ENCODE measurements around the gene KCNMA1. TPM values are rescaled to one million over a fixed set of nuclear protein-coding genes. Genes with fewer than 3 reads are reported as not detected.

The KCNMA1 gene
- total and polyA plus RNA-seq, 5 donors = 1.5 to 6.1 (median 3.3) TPM

DNA sequence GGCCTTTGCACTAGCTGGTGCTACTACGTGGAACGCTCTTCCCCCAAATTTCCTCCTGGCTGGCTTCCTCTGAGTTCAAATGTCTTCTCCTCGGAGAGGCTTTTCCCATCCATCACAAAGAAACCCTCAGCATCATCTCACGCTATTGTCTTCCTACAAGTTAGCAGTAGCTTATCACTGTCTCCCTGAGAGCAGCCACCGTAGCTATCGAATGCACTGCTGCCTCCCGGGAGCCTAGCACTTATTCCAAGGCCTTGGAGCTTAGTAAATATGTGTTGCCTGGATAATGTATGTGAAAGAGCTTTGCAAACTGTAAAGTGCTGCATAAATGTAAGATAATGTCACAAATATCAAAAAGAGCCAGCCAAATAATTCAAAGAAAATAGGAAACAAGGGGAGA lies 124.4 kb downstream of the KCNMA1 start:
- H3K4me1 ChIP-seq (ENCODE audit: control insufficient read depth, insufficient read depth, low read length) = no peaks in the 10 kb centered on the region
- ATAC-seq (no peak), DNase-seq (no peak)
- H3K27me3 ChIP-seq (ENCODE audit: control insufficient read depth, insufficient read depth) = no peaks in the 10 kb centered on the region
- no peak overlapping the region for H3K27ac ChIP-seq (ENCODE audit: low read length)
- 76% methylated on average over 7 of the region's 7 CpGs for WGBS
- H3K9me3 ChIP-seq (ENCODE audit: control insufficient read depth, low read length) = no peaks in the 10 kb centered on the region
- intact Hi-C loops (cut with DNase I) = no loop called here
- H3K4me3 ChIP-seq (ENCODE audit: low read length) = no peak overlapping the region

DNA sequence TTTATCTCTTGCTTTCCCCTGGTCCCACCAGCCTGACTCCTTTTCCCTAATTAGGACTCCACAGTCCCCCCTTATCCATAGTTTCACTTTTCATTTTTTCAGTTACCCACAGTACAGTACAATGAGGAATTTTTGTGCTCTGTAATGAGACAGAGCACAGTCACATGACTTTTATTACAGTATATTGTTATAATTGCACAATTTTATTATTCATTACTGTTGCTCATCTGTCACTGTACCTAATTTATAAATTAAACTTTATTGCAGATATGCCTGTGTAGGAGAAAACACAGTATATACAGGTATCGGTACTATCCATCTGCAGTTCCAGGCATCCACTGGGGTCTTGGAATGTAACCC lies 125.4 kb downstream of the KCNMA1 start:
- intact Hi-C loops (cut with DNase I) = no loop called here
- no peak for DNase-seq
- Histone ChIP-seq H3K27me3 (ENCODE audit: control insufficient read depth, insufficient read depth) (no peaks in the 10 kb centered on the region), H3K4me1 (ENCODE audit: control insufficient read depth, insufficient read depth, low read length) (no peaks in the 10 kb centered on the region), H3K4me3 (ENCODE audit: low read length) (no peak overlapping the region), H3K9me3 (ENCODE audit: control insufficient read depth, low read length) (no peaks in the 10 kb centered on the region), H3K27ac (ENCODE audit: low read length) (no peak overlapping the region)
- 92% methylated on average over 1 of the region's 1 CpG for WGBS
- no peak for ATAC-seq

DNA sequence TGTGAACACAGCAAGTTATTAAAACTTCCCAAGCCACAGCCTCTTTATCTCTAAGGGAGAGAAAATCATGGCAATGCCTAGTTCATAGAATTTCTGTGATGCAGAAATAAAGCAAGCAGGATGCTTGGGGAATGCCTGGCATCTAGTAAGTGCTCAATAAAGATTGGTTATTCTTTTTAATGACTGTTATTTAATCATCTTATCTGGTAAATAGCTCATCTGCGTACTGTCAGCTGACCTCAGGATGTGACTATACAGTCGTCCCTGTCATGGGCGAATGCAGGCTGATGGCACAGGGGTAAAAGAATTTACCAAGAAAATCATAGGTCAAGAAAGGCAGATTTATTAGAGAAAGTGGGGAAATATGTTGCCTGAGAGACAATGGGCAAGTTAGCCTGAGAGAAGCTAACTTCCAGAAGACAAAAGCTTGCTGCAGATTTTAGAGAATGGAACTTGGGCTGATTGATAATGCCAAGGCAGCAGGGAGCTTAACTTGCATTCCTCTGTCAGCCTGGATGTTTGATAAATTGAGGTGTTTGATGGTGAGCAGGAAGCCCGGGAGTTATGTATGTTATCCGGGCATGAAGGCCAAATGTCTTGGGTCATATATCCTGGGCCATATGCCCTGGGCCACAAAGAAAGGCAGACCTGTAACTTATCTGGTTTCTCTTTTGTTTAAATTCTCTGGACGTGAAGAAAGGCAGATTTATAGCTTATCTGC lies 126.0 kb downstream of the KCNMA1 start:
- Histone ChIP-seq H3K9me3 (ENCODE audit: control insufficient read depth, low read length) (no peaks in the 10 kb centered on the region), H3K4me3 (ENCODE audit: low read length) (no peak overlapping the region), H3K27me3 (ENCODE audit: control insufficient read depth, insufficient read depth) (no peaks in the 10 kb centered on the region), H3K4me1 (ENCODE audit: control insufficient read depth, insufficient read depth, low read length) (no peaks in the 10 kb centered on the region), H3K27ac (ENCODE audit: low read length) (no peak overlapping the region)
- DNase-seq (no peak), ATAC-seq (no peak)
- WGBS = 70% methylated on average over 6 of the region's 6 CpGs
- intact Hi-C loops (cut with DNase I) = no loop called here

DNA sequence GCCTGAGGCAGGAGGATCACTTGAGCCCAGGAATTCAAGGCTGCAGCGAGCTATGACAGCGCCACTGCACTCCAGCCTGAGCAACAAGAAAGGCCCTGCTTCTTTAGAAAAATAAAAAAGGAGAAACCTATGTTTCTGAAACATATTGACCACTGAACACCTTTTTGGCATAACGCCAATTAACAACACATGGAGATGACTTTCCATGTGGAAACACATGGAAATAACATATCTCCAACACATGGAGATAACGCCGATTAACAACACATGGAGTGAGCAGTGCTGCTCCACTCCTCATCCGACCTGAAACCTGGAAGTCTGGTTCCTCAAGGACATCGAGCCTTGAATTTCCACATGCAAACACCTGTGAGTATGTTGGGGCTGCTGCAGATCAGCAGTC lies 126.9 kb downstream of the KCNMA1 start:
- intact Hi-C loops (cut with DNase I) = no loop called here
- DNase-seq = no peak
- Histone ChIP-seq H3K27me3 (ENCODE audit: control insufficient read depth, insufficient read depth) (no peaks in the 10 kb centered on the region), H3K4me1 (ENCODE audit: control insufficient read depth, insufficient read depth, low read length) (no peaks in the 10 kb centered on the region), H3K4me3 (ENCODE audit: low read length) (no peak overlapping the region), H3K27ac (ENCODE audit: low read length) (no peak overlapping the region), H3K9me3 (ENCODE audit: control insufficient read depth, low read length) (no peaks in the 10 kb centered on the region)
- WGBS = 85% methylated on average over 7 of the region's 7 CpGs
- ATAC-seq = no peak

DNA sequence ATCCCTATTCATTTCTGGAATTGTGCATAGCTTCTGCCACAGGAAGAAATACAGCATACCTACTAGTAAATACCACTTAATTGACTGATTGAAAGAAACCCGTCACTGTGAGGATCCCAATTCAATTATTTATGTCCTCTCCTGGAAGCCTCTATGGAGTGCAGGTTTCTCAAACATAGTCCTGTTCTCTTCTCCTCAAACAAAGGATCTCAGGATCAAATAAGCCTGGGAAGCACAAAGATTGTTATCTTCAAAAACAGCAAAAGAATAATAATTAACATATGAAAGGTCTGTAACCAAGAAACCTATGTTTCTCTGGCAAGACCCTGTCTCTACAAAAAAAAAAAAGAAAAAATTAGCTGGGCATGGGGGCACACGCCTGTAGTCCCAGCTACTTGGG lies 127.3 kb downstream of the KCNMA1 start:
- H3K9me3 ChIP-seq (ENCODE audit: control insufficient read depth, low read length) = no peaks in the 10 kb centered on the region
- H3K4me1 ChIP-seq (ENCODE audit: control insufficient read depth, insufficient read depth, low read length) = no peaks in the 10 kb centered on the region
- ATAC-seq (no peak), DNase-seq (no peak)
- WGBS = 90% methylated on average over 2 of the region's 2 CpGs
- H3K4me3 ChIP-seq (ENCODE audit: low read length) = no peak overlapping the region
- intact Hi-C loops (cut with DNase I) = no loop called here
- H3K27ac ChIP-seq (ENCODE audit: low read length) = no peak overlapping the region
- H3K27me3 ChIP-seq (ENCODE audit: control insufficient read depth, insufficient read depth) = no peaks in the 10 kb centered on the region

DNA sequence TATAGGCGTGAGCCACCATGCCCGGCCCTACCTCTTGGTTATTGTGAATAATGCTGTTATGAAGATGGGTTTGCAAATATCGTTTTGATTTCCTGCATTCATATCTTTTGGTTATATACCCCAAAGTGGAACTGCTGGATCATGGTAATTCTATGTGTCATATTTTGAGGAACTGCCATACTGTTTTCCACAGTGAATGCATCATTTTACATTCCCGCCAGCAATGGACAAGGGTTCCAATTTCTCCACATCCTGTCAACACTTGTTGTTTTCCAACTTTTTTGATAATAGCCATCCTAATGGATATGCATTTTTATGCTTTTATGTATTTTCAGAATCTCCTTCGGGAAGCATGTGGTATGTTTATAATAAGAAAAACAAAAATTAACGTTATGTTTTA lies 128.2 kb downstream of the KCNMA1 start:
- WGBS = 70% methylated on average over 6 of the region's 6 CpGs
- ATAC-seq = no peak
- no peaks in the 10 kb centered on the region for H3K9me3 ChIP-seq (ENCODE audit: control insufficient read depth, low read length)
- intact Hi-C loops (cut with DNase I) = no loop called here
- no peak overlapping the region for H3K27ac ChIP-seq (ENCODE audit: low read length)
- H3K4me1 ChIP-seq (ENCODE audit: control insufficient read depth, insufficient read depth, low read length) = no peaks in the 10 kb centered on the region
- no peaks in the 10 kb centered on the region for H3K27me3 ChIP-seq (ENCODE audit: control insufficient read depth, insufficient read depth)
- H3K4me3 ChIP-seq (ENCODE audit: low read length) = no peak overlapping the region
- no peak for DNase-seq

DNA sequence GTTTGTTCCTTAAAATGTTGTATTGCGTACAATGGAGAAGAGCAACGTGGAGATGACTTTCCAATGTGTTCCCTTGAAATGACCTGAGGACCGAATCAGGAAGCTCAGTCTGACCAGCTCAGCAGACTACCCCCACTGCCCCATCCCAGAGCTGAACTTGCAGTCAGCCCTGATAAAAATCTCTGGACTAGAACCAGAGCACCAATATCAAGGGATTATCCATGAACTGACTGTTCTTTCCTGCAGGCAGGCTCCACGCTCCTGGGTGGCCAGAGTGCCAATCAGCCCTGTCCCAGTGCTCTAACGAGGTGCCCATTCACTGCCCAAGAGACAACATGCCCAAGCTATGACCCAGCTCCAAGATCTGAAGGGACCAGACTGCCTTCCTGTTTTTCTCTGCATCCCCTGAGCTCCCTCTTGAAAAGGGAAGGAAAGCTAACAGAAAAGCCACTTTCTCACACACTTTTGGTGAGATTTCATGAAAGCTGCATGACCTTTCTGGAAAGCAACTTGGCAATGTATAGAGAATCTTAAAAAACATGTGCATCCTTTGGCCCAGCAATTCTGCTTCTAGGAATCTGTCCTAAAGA lies 130.2 kb downstream of the KCNMA1 start:
- no peak overlapping the region for H3K27ac ChIP-seq (ENCODE audit: low read length)
- WGBS = 45% methylated on average over 5 of the region's 5 CpGs
- DNase-seq (no peak), ATAC-seq (peak in 1 of 2 donors; percentile 40)
- H3K27me3 ChIP-seq (ENCODE audit: control insufficient read depth, insufficient read depth) = no peaks in the 10 kb centered on the region
- H3K4me3 ChIP-seq (ENCODE audit: low read length) = no peak overlapping the region
- intact Hi-C loops (cut with DNase I) = no loop called here
- H3K9me3 ChIP-seq (ENCODE audit: control insufficient read depth, low read length) = no peaks in the 10 kb centered on the region
- no peaks in the 10 kb centered on the region for H3K4me1 ChIP-seq (ENCODE audit: control insufficient read depth, insufficient read depth, low read length)

DNA sequence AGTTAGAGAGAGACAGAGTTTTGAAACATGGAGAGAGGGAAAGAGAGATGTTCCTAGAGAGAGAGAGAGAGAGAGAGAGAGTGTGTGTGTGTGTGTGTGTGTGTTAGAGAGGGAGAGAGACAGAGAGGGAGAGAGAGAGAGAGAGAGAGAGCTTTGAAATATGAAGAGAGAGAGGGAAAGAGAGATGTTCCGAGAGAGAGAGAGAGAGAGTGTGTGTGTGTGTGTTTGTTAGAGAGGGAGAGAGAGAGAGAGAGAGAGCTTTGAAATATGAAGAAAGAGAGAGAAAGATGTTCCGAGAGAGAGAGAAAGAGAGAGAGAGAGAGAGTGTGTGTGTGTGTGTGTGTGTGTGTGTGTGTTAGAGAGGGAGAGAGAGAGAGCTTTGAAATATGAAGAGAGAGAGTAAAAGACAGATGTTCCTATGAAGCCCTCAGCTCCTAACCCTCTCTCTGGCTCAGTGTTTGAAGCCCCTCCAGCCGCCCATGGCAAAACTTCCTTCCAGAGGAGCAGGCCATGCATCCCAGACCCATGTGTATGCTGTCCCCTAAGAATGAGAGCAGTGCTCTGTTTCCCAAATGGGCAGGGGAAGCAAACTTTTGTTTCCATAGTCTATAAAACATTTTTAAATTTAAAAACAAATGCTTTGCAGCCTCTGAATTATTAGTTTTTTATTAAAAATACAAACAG lies 130.9 kb downstream of the KCNMA1 start:
- Histone ChIP-seq H3K27ac (ENCODE audit: low read length) (no peak overlapping the region), H3K4me3 (ENCODE audit: low read length) (no peak overlapping the region), H3K9me3 (ENCODE audit: control insufficient read depth, low read length) (no peaks in the 10 kb centered on the region), H3K27me3 (ENCODE audit: control insufficient read depth, insufficient read depth) (no peaks in the 10 kb centered on the region), H3K4me1 (ENCODE audit: control insufficient read depth, insufficient read depth, low read length) (no peaks in the 10 kb centered on the region)
- intact Hi-C loops (cut with DNase I) = no loop called here
- 78% methylated on average over 3 of the region's 3 CpGs for WGBS
- no peak for DNase-seq
- no peak for ATAC-seq

DNA sequence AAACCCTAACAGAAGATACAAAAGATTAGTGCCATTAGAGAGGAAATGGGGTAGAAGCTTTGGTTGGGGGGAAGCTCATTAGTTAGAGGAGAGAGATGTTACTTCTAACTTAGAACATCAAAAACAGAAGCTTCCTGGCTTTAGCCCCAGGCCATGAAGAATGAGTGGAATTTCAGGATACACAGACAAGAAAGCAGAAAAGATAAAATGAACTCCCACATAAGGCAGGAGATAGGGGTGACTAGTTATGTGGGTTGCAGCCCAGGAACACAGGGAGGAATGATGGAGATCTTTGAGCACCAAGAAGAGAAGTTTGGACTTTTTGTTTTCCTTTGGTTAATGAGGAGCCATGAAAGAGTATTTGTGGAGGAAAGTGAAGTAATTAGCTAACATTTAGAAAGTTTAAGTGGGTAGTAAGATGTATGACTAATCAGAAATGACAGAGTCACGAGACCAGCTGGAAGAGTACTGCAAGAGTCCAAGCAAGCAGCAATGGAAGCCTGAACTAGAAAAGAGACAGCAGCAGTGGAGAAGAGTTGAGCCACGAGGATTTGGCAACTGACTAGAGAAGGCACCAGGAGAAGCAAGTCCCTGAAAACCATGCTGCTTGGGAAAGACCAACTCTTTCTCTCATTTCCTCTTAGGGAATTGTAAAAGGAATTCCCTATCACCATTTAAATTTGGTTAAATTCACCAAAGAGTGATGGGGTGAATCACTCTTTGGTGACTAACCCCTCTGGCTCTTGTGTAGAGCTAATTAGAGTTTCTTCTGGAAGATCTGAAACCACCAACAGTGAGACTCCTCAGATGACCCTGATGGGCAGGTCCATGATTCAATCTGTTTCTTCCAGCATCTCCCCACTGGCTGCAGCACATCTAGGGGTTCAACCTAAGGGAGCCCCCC lies 131.9 kb downstream of the KCNMA1 start:
- Histone ChIP-seq H3K27ac (ENCODE audit: low read length) (no peak overlapping the region), H3K4me3 (ENCODE audit: low read length) (no peak overlapping the region), H3K27me3 (ENCODE audit: control insufficient read depth, insufficient read depth) (no peaks in the 10 kb centered on the region), H3K9me3 (ENCODE audit: control insufficient read depth, low read length) (no peaks in the 10 kb centered on the region), H3K4me1 (ENCODE audit: control insufficient read depth, insufficient read depth, low read length) (no peaks in the 10 kb centered on the region)
- intact Hi-C loops (cut with DNase I) = no loop called here
- no peak for DNase-seq
- ATAC-seq = no peak
- WGBS = 72% methylated on average over 2 of the region's 2 CpGs

DNA sequence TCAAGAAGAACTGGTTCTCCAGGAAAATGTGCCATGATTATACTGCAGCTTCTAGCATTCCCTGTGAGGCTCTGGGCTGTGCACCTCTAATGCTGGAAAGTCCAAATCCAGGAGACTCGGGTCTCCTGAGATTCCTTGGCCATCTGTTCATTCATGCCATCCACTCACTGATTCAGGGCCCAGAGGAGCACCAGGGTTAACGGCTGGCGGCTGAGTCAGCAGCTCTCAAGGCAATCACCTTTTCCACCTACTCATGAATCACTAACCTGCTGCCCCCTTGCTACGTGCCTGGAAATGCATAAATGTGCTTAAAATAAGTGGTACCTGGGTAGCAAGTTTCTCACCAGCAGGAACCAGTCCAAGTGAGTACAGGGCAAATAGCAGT lies 132.7 kb downstream of the KCNMA1 start:
- H3K9me3 ChIP-seq (ENCODE audit: control insufficient read depth, low read length) = no peaks in the 10 kb centered on the region
- H3K4me3 ChIP-seq (ENCODE audit: low read length) = no peak overlapping the region
- WGBS = 65% methylated on average over 4 of the region's 4 CpGs
- H3K27ac ChIP-seq (ENCODE audit: low read length) = no peak overlapping the region
- no peaks in the 10 kb centered on the region for H3K27me3 ChIP-seq (ENCODE audit: control insufficient read depth, insufficient read depth)
- H3K4me1 ChIP-seq (ENCODE audit: control insufficient read depth, insufficient read depth, low read length) = no peaks in the 10 kb centered on the region
- no peak for DNase-seq
- intact Hi-C loops (cut with DNase I) = no loop called here
- ATAC-seq = no peak

All from right cardiac atrium (tissue), 5 donors.